Measurements from ENCODE around the gene RTF2. TPM values are rescaled to one million over a fixed set of nuclear protein-coding genes. Genes with fewer than 3 reads are reported as not detected.
A peak's percentile ranks its signal among the peaks of the same experiment; 100 is the strongest.

The RTF2 gene
- total and polyA plus RNA-seq, 7 experiments from 2014 or later: 62.5 to 157 (median 81.2) TPM

GRCh38 chr20:56458206-56458821 is 10.1 kb upstream of the RTF2 start:
- ChIA-PET POLR2A (no interaction called here), CTCF (no interaction called here)
- Histone ChIP-seq H3K27ac (ENCODE audit: low read depth, low read length) (no peak overlapping the region), H3K27me3 (ENCODE audit: control insufficient read depth in 2 of 2, insufficient read depth in 2 of 2, low read length in 2 of 2) (no peaks in the 10 kb centered on the region), H3K4me1 (ENCODE audit: control insufficient read depth in 2 of 2, insufficient read depth in 2 of 2, low read length in 2 of 2) (peaks cover 2 to 32% of the 10 kb centered on the region in 2 donors), H3K36me3 (ENCODE audit: control insufficient read depth in 2 of 3, insufficient read depth in 3 of 3, low read length in 3 of 3) (peaks cover 0 to 15% (median 5%) of the 10 kb centered on the region in 3 experiments), H3K4me3 (ENCODE audit: low read length) (no peak overlapping the region), H3K9me3 (ENCODE audit: control insufficient read depth in 2 of 3, low read length in 3 of 3) (no peaks in the 10 kb centered on the region)
- H3K27me3 Mint-ChIP-seq: no peaks in the 10 kb centered on the region
- peak overlapping the region in 3 of 9 donors; percentile 41 to 65 (median 48) for H3K27ac Mint-ChIP-seq
- intact Hi-C loops (cut with micrococcal nuclease): no loop called here
- H3K4me1 Mint-ChIP-seq: peaks cover 16 to 42% (median 23%) of the 10 kb centered on the region in 7 donors
- no peaks in the 10 kb centered on the region for H3K9me3 Mint-ChIP-seq
- DNase-seq (no peak), ATAC-seq (no peak)
- peaks cover 3 to 45% (median 23%) of the 10 kb centered on the region in 5 donors for H3K36me3 Mint-ChIP-seq
- H3K4me3 Mint-ChIP-seq: no peak overlapping the region

GRCh38 chr20:56460459-56460858 is 8.0 kb upstream of the RTF2 start:
- Mint-ChIP-seq H3K36me3 (peaks cover 3 to 28% (median 15%) of the 10 kb centered on the region in 5 donors), H3K4me3 (peak overlapping the region in 2 of 10 donors; percentile 38 to 44), H3K9me3 (no peaks in the 10 kb centered on the region), H3K27me3 (no peaks in the 10 kb centered on the region), H3K27ac (peak overlapping the region; percentile 34 to 92 (median 85)), H3K4me1 (peaks cover 19 to 47% (median 33%) of the 10 kb centered on the region in 7 donors)
- POLR2A ChIA-PET: interaction anchor here (1.0 to 1.5 kb wide), 2 partner anchors 34 to 39 kb away, joined by 3 to 4 read pairs; no protein-coding TSS in a partner anchor
- Histone ChIP-seq H3K4me1 (ENCODE audit: control insufficient read depth in 2 of 2, insufficient read depth in 2 of 2, low read length in 2 of 2) (peaks cover 9 to 38% of the 10 kb centered on the region in 2 donors), H3K27ac (ENCODE audit: low read depth, low read length) (peak overlapping the region; percentile 62), H3K9me3 (ENCODE audit: control insufficient read depth in 2 of 3, low read length in 3 of 3) (no peaks in the 10 kb centered on the region), H3K27me3 (ENCODE audit: control insufficient read depth in 2 of 2, insufficient read depth in 2 of 2, low read length in 2 of 2) (no peaks in the 10 kb centered on the region), H3K36me3 (ENCODE audit: control insufficient read depth in 2 of 3, insufficient read depth in 3 of 3, low read length in 3 of 3) (peaks cover 0 to 12% (median 5%) of the 10 kb centered on the region in 3 experiments), H3K4me3 (ENCODE audit: low read length) (no peak overlapping the region)
- intact Hi-C loops (cut with micrococcal nuclease): loop anchor here in 1 of 2 donors (1.0 to 2.0 kb wide), 3 partner anchors 8 to 60 kb away; partner anchors contain the start of gene RTF2
- CTCF ChIA-PET: no interaction called here
- peak in 6 of 9 donors; percentile 26 to 67 (median 56) for DNase-seq
- peak; percentile 94 for ATAC-seq

GRCh38 chr20:56461576-56461975 is 6.9 kb upstream of the RTF2 start:
- CTCF ChIA-PET: interaction anchor here (0.7 kb wide), 1 partner anchor 12 kb away, joined by 3 read pairs; no protein-coding TSS in a partner anchor
- H3K9me3 Mint-ChIP-seq: no peaks in the 10 kb centered on the region
- intact Hi-C loops (cut with micrococcal nuclease): loop anchor here in 1 of 2 donors (2.0 kb wide), 2 partner anchors 21 to 61 kb away; no protein-coding TSS in a partner anchor
- no peaks in the 10 kb centered on the region for H3K27me3 ChIP-seq (ENCODE audit: control insufficient read depth in 2 of 2, insufficient read depth in 2 of 2, low read length in 2 of 2)
- H3K36me3 Mint-ChIP-seq: peaks cover 3 to 23% (median 12%) of the 10 kb centered on the region in 5 donors
- ATAC-seq (no peak), DNase-seq (no peak)
- peaks cover 19 to 55% (median 33%) of the 10 kb centered on the region in 7 donors for H3K4me1 Mint-ChIP-seq
- no peaks in the 10 kb centered on the region for H3K27me3 Mint-ChIP-seq
- peak overlapping the region in 6 of 9 donors; percentile 28 to 92 (median 72) for H3K27ac Mint-ChIP-seq
- no peaks in the 10 kb centered on the region for H3K9me3 ChIP-seq (ENCODE audit: control insufficient read depth in 2 of 3, low read length in 3 of 3)
- no peak overlapping the region for H3K4me3 ChIP-seq (ENCODE audit: low read length)
- no peak overlapping the region for H3K27ac ChIP-seq (ENCODE audit: low read depth, low read length)
- H3K4me1 ChIP-seq (ENCODE audit: control insufficient read depth in 2 of 2, insufficient read depth in 2 of 2, low read length in 2 of 2): peaks cover 9 to 38% of the 10 kb centered on the region in 2 donors
- no peak overlapping the region for H3K4me3 Mint-ChIP-seq
- H3K36me3 ChIP-seq (ENCODE audit: control insufficient read depth in 2 of 3, insufficient read depth in 3 of 3, low read length in 3 of 3): peaks cover 0 to 12% (median 5%) of the 10 kb centered on the region in 3 experiments
- POLR2A ChIA-PET: interaction anchor here (1.5 kb wide), 1 partner anchor 40 kb away, joined by 4 read pairs; no protein-coding TSS in a partner anchor

- Mint-ChIP-seq H3K4me1 (peaks cover 21 to 59% (median 39%) of the 10 kb centered on the region in 7 donors), H3K27me3 (no peaks in the 10 kb centered on the region), H3K36me3 (peaks cover 3 to 14% (median 10%) of the 10 kb centered on the region in 5 donors), H3K4me3 (peak overlapping the region in 1 of 10 donors; percentile 58), H3K27ac (peak overlapping the region in 7 of 9 donors; percentile 0 to 71 (median 18)), H3K9me3 (peaks cover 0 to 1% (median 0%) of the 10 kb centered on the region in 11 donors)
- CTCF ChIA-PET: interaction anchor here (0.6 kb wide), 1 partner anchor 50 kb away, joined by 3 read pairs; no protein-coding TSS in a partner anchor
- H3K27me3 ChIP-seq (ENCODE audit: control insufficient read depth in 2 of 2, insufficient read depth in 2 of 2, low read length in 2 of 2): no peaks in the 10 kb centered on the region
- H3K4me1 ChIP-seq (ENCODE audit: control insufficient read depth in 2 of 2, insufficient read depth in 2 of 2, low read length in 2 of 2): peaks cover 13 to 38% of the 10 kb centered on the region in 2 donors
- H3K27ac ChIP-seq (ENCODE audit: low read depth, low read length): no peak overlapping the region
- H3K36me3 ChIP-seq (ENCODE audit: control insufficient read depth in 2 of 3, insufficient read depth in 3 of 3, low read length in 3 of 3): peaks cover 0 to 8% (median 4%) of the 10 kb centered on the region in 3 experiments
- ATAC-seq (no peak), DNase-seq (no peak)
- intact Hi-C loops (cut with micrococcal nuclease): loop anchor here in 1 of 2 donors (1.0 kb wide), 1 partner anchor 48 kb away; no protein-coding TSS in a partner anchor
- POLR2A ChIA-PET: interaction anchor here (1.5 kb wide), 1 partner anchor 105 kb away, joined by 3 read pairs; the partner anchor contains the start of gene FAM210B
- H3K9me3 ChIP-seq (ENCODE audit: control insufficient read depth in 2 of 3, low read length in 3 of 3): no peaks in the 10 kb centered on the region
- H3K4me3 ChIP-seq (ENCODE audit: low read length): no peak overlapping the region
These were observed 5.0 kb upstream of the RTF2 start for GRCh38 chr20:56463428-56463827.

DNA sequence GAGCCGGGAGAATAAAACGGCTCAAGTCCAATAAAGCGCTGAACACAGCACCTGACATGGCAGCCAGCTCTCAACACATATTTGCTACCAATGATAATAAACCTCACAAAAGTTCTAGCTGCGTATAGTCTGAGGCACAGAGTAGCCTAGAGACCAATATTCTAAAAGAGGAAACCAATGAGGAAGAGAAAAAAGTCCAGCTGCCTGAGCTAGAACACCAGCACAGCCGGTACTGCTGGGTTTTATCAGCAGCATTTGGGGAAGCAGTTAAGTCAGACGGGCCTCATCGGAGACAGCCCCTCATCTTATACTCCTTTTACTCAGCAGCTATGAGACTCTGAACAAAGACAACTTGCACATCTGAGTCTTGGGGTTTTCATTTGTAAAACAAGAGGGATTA is 2.4 kb upstream of the RTF2 start:
- POLR2A ChIA-PET: interaction anchor here (0.9 kb wide), 1 partner anchor 47 kb away, joined by 3 read pairs; no protein-coding TSS in a partner anchor

GRCh38 chr20:56467968-56468315 is 485 bp upstream of the RTF2 start:
- Histone ChIP-seq H3K4me1 (ENCODE audit: control insufficient read depth in 2 of 2, insufficient read depth in 2 of 2, low read length in 2 of 2) (peaks cover 31 to 36% of the 10 kb centered on the region in 2 donors), H3K4me3 (ENCODE audit: low read length) (peak overlapping the region; percentile 74), H3K9me3 (ENCODE audit: control insufficient read depth in 2 of 3, low read length in 3 of 3) (no peaks in the 10 kb centered on the region), H3K27me3 (ENCODE audit: control insufficient read depth in 2 of 2, insufficient read depth in 2 of 2, low read length in 2 of 2) (no peaks in the 10 kb centered on the region), H3K27ac (ENCODE audit: low read depth, low read length) (peak overlapping the region; percentile 88), H3K36me3 (ENCODE audit: control insufficient read depth in 2 of 3, insufficient read depth in 3 of 3, low read length in 3 of 3) (peaks cover 0 to 8% (median 0%) of the 10 kb centered on the region in 3 experiments)
- Mint-ChIP-seq H3K27me3 (no peaks in the 10 kb centered on the region), H3K9me3 (peaks cover 0 to 4% (median 0%) of the 10 kb centered on the region in 11 donors), H3K4me1 (peaks cover 32 to 59% (median 52%) of the 10 kb centered on the region in 7 donors), H3K27ac (peak overlapping the region; percentile 95 to 100 (median 99)), H3K4me3 (peak overlapping the region; percentile 94 to 100 (median 100)), H3K36me3 (peaks cover 0 to 10% (median 7%) of the 10 kb centered on the region in 5 donors)
- peak; percentile 1 for ATAC-seq
- CTCF ChIA-PET: no interaction called here
- intact Hi-C loops (cut with micrococcal nuclease): loop anchor here (1.0 to 5.0 kb wide), 12 partner anchors 8 to 1921 kb away; partner anchors contain the start of genes AURKA (in 2 of the 2), CASS4 (in 2 of the 2), CSTF1 (in 2 of the 2) and FAM209A (in 1 of the 2)
- POLR2A ChIA-PET: interaction anchor here (0.7 to 2.8 kb wide), 10 partner anchors 28 to 109 kb away, joined by 3 to 26 read pairs (median 6); partner anchors contain the start of genes AURKA, CASS4, CSTF1 and FAM210B
- DNase-seq: no peak

More for the DNA sequence above, 2.4 kb upstream of the RTF2 start:
- peak overlapping the region in 3 of 9 donors; percentile 29 to 46 (median 43) for H3K27ac Mint-ChIP-seq
- Histone ChIP-seq H3K27ac (ENCODE audit: low read depth, low read length) (no peak overlapping the region), H3K27me3 (ENCODE audit: control insufficient read depth in 2 of 2, insufficient read depth in 2 of 2, low read length in 2 of 2) (no peaks in the 10 kb centered on the region), H3K4me3 (ENCODE audit: low read length) (no peak overlapping the region), H3K4me1 (ENCODE audit: control insufficient read depth in 2 of 2, insufficient read depth in 2 of 2, low read length in 2 of 2) (peaks cover 31 to 45% of the 10 kb centered on the region in 2 donors), H3K36me3 (ENCODE audit: control insufficient read depth in 2 of 3, insufficient read depth in 3 of 3, low read length in 3 of 3) (peaks cover 0 to 6% (median 0%) of the 10 kb centered on the region in 3 experiments), H3K9me3 (ENCODE audit: control insufficient read depth in 2 of 3, low read length in 3 of 3) (no peaks in the 10 kb centered on the region)
- H3K4me3 Mint-ChIP-seq: no peak overlapping the region
- peaks cover 29 to 64% (median 52%) of the 10 kb centered on the region in 7 donors for H3K4me1 Mint-ChIP-seq
- H3K9me3 Mint-ChIP-seq: peaks cover 0 to 4% (median 0%) of the 10 kb centered on the region in 11 donors
- ATAC-seq: no peak
- CTCF ChIA-PET: interaction anchor here (0.6 kb wide), 1 partner anchor 1247 kb away, joined by 3 read pairs; no protein-coding TSS in a partner anchor
- peaks cover 0 to 11% (median 5%) of the 10 kb centered on the region in 5 donors for H3K36me3 Mint-ChIP-seq
- no peaks in the 10 kb centered on the region for H3K27me3 Mint-ChIP-seq
- no peak for DNase-seq
- intact Hi-C loops (cut with micrococcal nuclease): loop anchor here (5.0 kb wide), 3 partner anchors 56 to 1246 kb away; partner anchors contain the start of genes FAM209A (in 1 of the 2) and PMEPA1 (in 1 of the 2)

Data from naive thymus-derived CD4-positive, alpha-beta T cell (primary cell).